Measurements from ENCODE around the gene RUNX2.

DNA sequence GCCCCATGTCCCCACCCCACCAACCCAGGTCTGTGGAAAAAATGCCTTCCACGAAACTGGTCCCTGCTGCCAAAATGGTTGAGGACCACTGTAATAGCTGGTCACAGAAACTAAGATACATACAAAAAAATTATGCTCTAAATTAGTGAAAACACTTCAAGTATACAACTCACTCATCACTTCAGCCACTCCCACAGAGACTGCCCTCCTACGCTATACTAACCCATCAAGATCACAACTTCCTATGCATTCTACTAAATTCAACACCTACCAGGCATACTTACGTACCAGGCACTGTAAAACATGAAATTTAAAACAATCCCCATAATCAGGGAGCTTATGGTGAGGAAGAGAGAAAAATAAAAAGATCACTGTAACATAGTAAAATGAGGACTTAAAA lies 22.9 kb downstream of the RUNX2 start:
- TF ChIP-seq, protein P1, sequence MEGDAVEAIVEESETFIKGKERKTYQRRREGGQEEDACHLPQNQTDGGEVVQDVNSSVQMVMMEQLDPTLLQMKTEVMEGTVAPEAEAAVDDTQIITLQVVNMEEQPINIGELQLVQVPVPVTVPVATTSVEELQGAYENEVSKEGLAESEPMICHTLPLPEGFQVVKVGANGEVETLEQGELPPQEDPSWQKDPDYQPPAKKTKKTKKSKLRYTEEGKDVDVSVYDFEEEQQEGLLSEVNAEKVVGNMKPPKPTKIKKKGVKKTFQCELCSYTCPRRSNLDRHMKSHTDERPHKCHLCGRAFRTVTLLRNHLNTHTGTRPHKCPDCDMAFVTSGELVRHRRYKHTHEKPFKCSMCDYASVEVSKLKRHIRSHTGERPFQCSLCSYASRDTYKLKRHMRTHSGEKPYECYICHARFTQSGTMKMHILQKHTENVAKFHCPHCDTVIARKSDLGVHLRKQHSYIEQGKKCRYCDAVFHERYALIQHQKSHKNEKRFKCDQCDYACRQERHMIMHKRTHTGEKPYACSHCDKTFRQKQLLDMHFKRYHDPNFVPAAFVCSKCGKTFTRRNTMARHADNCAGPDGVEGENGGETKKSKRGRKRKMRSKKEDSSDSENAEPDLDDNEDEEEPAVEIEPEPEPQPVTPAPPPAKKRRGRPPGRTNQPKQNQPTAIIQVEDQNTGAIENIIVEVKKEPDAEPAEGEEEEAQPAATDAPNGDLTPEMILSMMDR (IDR thresholded peaks at IDR 0.05), result no peak
- TF ChIP-seq POLR2AphosphoS5 (IDR thresholded peaks at IDR 0.05), result no peak
- no peak for TF ChIP-seq POLR2A (IDR thresholded peaks at IDR 0.05)

Data from breast epithelium (tissue), 3 donors.